GM19099 (cell line): ENCODE results near the gene CHST12.

Experiments used
- POLR2A ChIP-seq: IDR thresholded peaks from 3 replicates; pipeline ENCODE4 v1.6.1; 2011; ENCODE audit warnings: low read depth; ENCODE audit not compliant: insufficient read length; ENCODE audit errors: extremely low read depth

The CHST12 gene

GRCh38 chr7:2452643-2453270 lies 49.3 kb downstream of the CHST12 start:
- no peak for TF ChIP-seq POLR2A

DNA sequence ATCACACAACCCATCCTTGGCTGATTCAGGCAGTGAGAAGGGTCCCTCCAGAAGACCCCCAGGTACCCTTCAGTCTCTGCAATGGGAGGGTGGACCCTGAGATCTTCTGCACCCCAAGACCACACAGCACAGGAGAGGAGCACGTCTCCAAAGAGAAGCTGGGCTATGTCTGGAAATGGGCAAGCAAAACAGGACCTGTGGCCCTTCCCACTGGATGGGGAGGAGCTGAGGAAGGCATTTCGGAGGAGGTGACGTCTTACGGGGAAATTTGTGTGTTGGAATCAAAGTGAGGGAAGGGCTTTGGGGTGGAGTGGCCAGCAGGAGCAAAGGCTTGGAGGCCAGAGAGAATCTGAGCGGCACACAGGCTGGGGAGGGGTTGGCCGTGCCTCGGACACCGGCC lies 56.3 kb downstream of the CHST12 start:
- no peak for TF ChIP-seq POLR2A

DNA sequence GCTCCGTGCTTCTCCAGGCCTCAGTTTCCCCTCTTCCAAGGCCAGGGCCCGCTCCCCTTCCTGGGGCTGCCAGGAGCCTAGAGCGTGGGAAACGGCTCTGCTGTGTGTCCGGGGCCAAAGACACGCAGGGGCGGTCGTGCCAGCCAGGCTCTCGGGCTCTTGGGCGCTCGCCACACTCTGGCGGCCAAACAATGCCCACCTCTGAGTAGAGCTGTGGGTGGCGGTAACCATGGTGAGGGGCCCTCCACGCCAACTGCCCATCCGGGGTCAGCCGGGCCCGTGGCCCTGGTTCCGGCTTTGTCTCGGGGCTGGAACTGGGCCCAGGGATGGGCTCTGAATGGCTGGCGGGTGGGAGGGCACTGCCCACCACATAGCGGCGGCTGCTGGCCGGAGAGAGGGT lies 56.8 kb downstream of the CHST12 start:
- no peak for TF ChIP-seq POLR2A

DNA sequence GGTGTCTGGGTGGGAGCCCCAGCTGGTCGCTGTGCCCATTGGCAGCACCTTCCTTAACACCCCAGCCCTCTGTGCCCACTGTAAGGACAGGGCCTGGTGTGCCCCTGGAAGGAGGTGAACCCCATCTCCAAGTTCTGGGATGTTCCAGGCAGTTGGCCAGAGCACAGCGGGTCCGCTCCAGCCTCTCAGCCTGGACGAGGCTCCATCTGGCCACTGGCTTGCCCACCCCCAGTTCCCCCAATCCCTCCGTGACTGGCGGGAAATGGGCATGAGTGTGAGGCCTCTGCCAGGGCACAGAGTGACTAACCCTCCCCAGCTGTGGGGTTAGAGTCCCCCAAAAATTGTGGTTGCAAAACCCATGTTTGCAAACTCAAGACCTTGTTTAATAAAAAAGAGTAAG lies 57.2 kb downstream of the CHST12 start:
- TF ChIP-seq POLR2A = no peak

GRCh38 chr7:2461268-2462026 lies 58.0 kb downstream of the CHST12 start:
- no peak for TF ChIP-seq POLR2A

GRCh38 chr7:2462731-2463130 lies 59.3 kb downstream of the CHST12 start:
- no peak for TF ChIP-seq POLR2A

GRCh38 chr7:2465928-2466327 lies 62.5 kb downstream of the CHST12 start:
- no peak for TF ChIP-seq POLR2A

DNA sequence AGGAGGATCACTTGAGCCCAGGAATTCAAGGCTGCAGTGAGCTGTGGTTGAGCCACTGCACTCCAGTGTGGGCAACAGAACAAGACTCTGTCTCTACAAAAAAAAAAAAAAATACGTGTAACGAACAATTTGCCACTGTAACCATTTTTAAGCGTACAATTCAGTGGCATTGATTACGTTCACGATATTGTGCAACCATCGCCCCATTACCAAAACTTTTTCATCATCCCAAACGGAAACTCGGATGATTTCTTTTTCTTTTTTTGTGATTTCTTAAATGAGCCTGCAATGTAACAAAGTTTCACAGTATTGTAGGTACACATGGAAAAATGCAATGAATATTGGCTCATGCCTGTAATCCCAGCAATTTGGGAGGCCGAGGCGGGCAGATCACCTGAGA lies 63.3 kb downstream of the CHST12 start:
- no peak for TF ChIP-seq POLR2A

GRCh38 chr7:2468227-2468626 lies 64.8 kb downstream of the CHST12 start:
- no peak for TF ChIP-seq POLR2A

DNA sequence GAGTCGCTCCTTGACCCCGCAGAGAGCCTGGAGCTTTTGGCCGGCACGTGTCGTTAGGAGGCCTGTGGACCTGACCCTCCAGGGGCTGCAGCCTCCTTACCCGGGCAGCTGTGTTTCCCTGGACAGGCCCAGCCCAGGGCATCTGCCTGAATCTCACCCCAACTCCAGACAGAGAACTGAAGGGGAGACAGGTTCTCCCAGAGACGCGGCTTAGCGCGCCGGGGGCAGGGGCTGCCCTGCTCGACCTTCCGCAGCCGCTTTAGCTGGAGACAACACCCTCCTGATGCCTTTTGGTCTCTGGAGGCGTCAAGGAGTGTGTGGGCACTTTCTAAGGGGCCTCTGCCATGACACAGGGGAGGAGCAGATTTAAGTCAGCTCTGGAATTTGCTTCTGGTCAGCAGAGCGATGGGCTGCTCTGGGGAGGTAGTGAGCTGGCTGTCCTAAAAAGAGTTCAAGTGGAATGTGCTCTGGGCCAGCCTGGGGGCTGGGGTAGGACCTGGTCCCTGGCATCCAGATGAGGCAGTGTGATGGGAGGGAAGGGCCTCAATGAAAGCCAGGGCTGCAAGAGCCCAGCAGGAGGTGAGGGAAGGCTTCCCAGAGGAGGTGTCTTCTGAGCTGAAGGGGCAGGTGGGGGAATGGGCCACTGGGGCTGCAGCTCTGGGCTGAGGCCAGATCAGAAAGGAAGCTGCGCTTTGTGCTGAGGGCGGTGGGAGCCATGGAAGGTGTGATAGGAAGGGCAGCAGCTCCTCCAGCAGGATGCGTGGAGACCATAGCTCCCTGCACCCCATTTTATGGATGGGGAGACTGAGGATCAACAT lies 67.0 kb downstream of the CHST12 start:
- TF ChIP-seq POLR2A = no peak

- no peak for TF ChIP-seq POLR2A
Observed at GRCh38 chr7:2471022-2471329, 67.6 kb downstream of the CHST12 start.

GRCh38 chr7:2471396-2471795 lies 68.0 kb downstream of the CHST12 start:
- TF ChIP-seq POLR2A = no peak

DNA sequence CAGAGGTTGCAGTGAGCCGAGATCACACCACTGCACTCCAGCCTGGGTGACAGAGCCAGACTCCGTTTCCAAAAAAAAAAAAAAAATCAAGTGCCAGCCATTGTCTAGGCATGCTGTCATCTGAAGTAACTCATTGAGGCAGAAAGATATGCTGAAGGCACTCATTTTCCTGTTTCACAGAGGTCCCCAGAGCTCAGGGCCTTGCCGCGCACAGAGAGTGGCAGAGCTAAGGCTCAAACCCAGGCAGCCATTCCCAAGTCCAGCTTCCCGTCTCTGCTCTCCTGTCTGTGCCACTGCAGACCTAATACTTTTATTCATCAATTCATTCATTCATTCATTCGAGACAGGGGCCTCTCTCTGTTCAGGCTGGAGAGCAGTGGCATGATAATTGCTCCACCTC lies 69.3 kb downstream of the CHST12 start:
- no peak for TF ChIP-seq POLR2A

GRCh38 chr7:2473496-2474180 lies 70.2 kb downstream of the CHST12 start:
- no peak for TF ChIP-seq POLR2A

- no peak for TF ChIP-seq POLR2A
Observed at GRCh38 chr7:2474224-2474623, 70.8 kb downstream of the CHST12 start.
